ENCODE results near the gene ZNF888. TPM values are rescaled to one million over a fixed set of nuclear protein-coding genes. Genes with fewer than 3 reads are reported as not detected.
"Not testable (repeated sequence)": the region's sequence is repeated elsewhere in the genome, so short reads cannot be mapped to it uniquely, and the experiment has no call there.

ZNF888 gene
- total and polyA plus RNA-seq, 7 donors, result 0.13 to 1.0 (median 0.49) TPM

DNA sequence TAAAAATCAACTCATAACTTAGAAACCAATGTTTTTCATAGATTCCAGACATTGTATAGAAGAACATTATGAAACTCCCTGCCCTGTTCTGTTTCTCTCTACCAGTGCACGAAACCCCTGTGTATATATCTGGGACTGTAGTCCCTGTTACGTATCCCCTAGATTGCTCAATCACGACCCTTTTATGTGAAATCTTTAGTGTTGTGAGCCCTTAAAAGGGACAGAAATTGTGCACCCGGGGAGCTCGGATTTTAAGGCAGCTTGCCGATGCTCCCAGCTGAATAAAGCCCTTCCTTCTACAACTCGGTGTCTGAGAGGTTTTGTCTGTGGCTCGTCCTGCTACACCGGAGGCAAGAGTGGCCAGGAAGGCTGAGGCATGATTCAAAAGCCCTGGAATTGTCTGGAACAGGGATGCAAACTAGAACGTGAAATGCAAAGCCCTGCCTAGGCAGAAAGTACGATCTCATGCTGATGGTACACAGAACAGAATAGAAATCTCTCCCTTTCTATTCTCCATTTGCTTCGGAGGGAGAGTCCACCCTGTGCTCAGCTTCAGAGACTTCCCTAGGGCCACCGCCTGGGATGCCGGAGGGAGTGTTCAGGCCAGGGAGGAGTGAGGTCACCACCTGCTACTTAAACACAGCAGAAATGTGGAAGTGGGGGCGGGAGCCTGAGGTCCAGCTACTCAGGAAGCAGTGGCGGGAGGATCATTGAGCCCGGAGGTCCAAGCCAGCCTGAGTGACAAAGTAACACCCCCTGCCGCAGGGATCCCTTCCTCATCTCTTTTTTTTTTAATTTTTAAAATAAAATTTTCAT lies 758 bp upstream of the ZNF888 start:
- H3K4me1 ChIP-seq, result no peaks in the 10 kb centered on the region
- TF ChIP-seq CTCF (IDR thresholded peaks at IDR 0.05), result no peak
- no peaks in the 10 kb centered on the region for H3K9me3 ChIP-seq
- H3K27me3 ChIP-seq (ENCODE audit: insufficient read depth in 3 of 3, low read length in 2 of 3), result no peaks in the 10 kb centered on the region
- peak; percentile 53 to 58 for DNase-seq
- H3K27ac ChIP-seq, result peak overlapping the region; percentile 74
- 33 to 48% (median 40%) methylated on average over 18 of the region's 18 CpGs for WGBS, 3 donors
- H3K36me3 ChIP-seq (ENCODE audit: insufficient read depth in 1 of 2, low read depth in 1 of 2), result peaks cover 0 to 8% of the 10 kb centered on the region in 2 donors
- intact Hi-C loops (cut with DNase I), result no loop called here
- peak in 3 of 4 donors; percentile 29 to 60 (median 36) for ATAC-seq
- peak overlapping the region; percentile 81 for H3K4me3 ChIP-seq

- Histone ChIP-seq H3K27ac (no peak overlapping the region), H3K36me3 (ENCODE audit: insufficient read depth in 1 of 2, low read depth in 1 of 2) (no peaks in the 10 kb centered on the region), H3K9me3 (no peaks in the 10 kb centered on the region), H3K4me3 (no peak overlapping the region), H3K4me1 (no peaks in the 10 kb centered on the region), H3K27me3 (ENCODE audit: insufficient read depth in 3 of 3, low read length in 2 of 3) (peaks cover 0 to 2% (median 0%) of the 10 kb centered on the region in 3 donors)
- intact Hi-C loops (cut with DNase I), result no loop called here
- WGBS, 3 donors, result 96 to 97% (median 97%) methylated on average over 5 of the region's 5 CpGs
- ATAC-seq (no peak), DNase-seq (no peak)
- no peak for TF ChIP-seq CTCF (IDR thresholded peaks at IDR 0.05)
Observed at GRCh38 chr19:52917531-52917930, 5.7 kb downstream of the ZNF888 start.

GRCh38 chr19:52910648-52911047 lies 12.6 kb downstream of the ZNF888 start:
- no peak overlapping the region for H3K27ac ChIP-seq
- H3K36me3 ChIP-seq (ENCODE audit: insufficient read depth in 1 of 2, low read depth in 1 of 2), result peaks cover 0 to 8% of the 10 kb centered on the region in 2 donors
- no peaks in the 10 kb centered on the region for H3K9me3 ChIP-seq
- H3K4me3 ChIP-seq, result no peak overlapping the region
- no peak for DNase-seq
- ATAC-seq, result no peak
- no peaks in the 10 kb centered on the region for H3K4me1 ChIP-seq
- H3K27me3 ChIP-seq (ENCODE audit: insufficient read depth in 3 of 3, low read length in 2 of 3), result no peaks in the 10 kb centered on the region
- no peak for TF ChIP-seq CTCF (IDR thresholded peaks at IDR 0.05)
- intact Hi-C loops (cut with DNase I), result no loop called here
- 96 to 100% (median 96%) methylated on average over 1 of the region's 1 CpG for WGBS, 3 donors

GRCh38 chr19:52904052-52904780 lies 19.0 kb downstream of the ZNF888 start:
- WGBS, 3 donors, result 85 to 91% (median 91%) methylated on average over 16 of the region's 16 CpGs

GRCh38 chr19:52901842-52902241 lies 21.4 kb downstream of the ZNF888 start:
- H3K4me3 ChIP-seq, result no peak overlapping the region
- 68 to 77% (median 75%) methylated on average over 3 of the region's 3 CpGs for WGBS, 3 donors
- peaks cover 6% of the 10 kb centered on the region for H3K9me3 ChIP-seq
- H3K27me3 ChIP-seq (ENCODE audit: insufficient read depth in 3 of 3, low read length in 2 of 3), result no peaks in the 10 kb centered on the region
- no peak for TF ChIP-seq CTCF (IDR thresholded peaks at IDR 0.05)
- H3K27ac ChIP-seq, result no peak overlapping the region
- H3K36me3 ChIP-seq (ENCODE audit: insufficient read depth in 1 of 2, low read depth in 1 of 2), result no peaks in the 10 kb centered on the region
- no peaks in the 10 kb centered on the region for H3K4me1 ChIP-seq
- no peak for DNase-seq
- intact Hi-C loops (cut with DNase I), result no loop called here
- ATAC-seq, result no peak

More at GRCh38 chr19:52904052-52904780, 19.0 kb downstream of the ZNF888 start:
- H3K27ac ChIP-seq; intact Hi-C loops (cut with DNase I); H3K27me3 ChIP-seq (ENCODE audit: insufficient read depth in 3 of 3, low read length in 2 of 3); ATAC-seq; H3K4me3 ChIP-seq; H3K4me1 ChIP-seq; H3K36me3 ChIP-seq (ENCODE audit: insufficient read depth in 1 of 2, low read depth in 1 of 2); H3K9me3 ChIP-seq; DNase-seq: not testable (repeated sequence)

GRCh38 chr19:52898596-52898995 lies 24.6 kb downstream of the ZNF888 start:
- ATAC-seq; H3K27ac ChIP-seq; DNase-seq; H3K27me3 ChIP-seq (ENCODE audit: insufficient read depth in 3 of 3, low read length in 2 of 3); H3K36me3 ChIP-seq (ENCODE audit: insufficient read depth in 1 of 2, low read depth in 1 of 2); H3K4me1 ChIP-seq; H3K4me3 ChIP-seq; H3K9me3 ChIP-seq; intact Hi-C loops (cut with DNase I): not testable (repeated sequence)
- 94 to 95% (median 94%) methylated on average over 10 of the region's 10 CpGs for WGBS, 3 donors
